H1 (cell line): ENCODE data around the gene C10orf95. TPM values are rescaled to one million over a fixed set of nuclear protein-coding genes. Genes with fewer than 3 reads are reported as not detected.

ENCODE experiments used
- CTCF ChIA-PET: fragments of 300-600 bp; sonication (Branson Sonifier 250); formaldehyde crosslinking; loops from one replicate; lab custom pipeline; 2021; ENCODE audit not compliant: partially characterized antibody; lab: Charles Lee
- POLR2A ChIA-PET: fragments of 300-600 bp; sonication (Branson Sonifier 250); formaldehyde crosslinking; loops from one replicate; lab custom pipeline; 2021; ENCODE audit warnings: inconsistent platforms; ENCODE audit not compliant: partially characterized antibody; lab: Charles Lee
- DNase-seq, 2 experiments: peaks; one replicate each; pipeline versions ENCODE4 v3.0.0 to v3.0.0-alpha.2; 2010 to 2022; ENCODE audit warnings: low spot score in 2 of 2, low read depth in 1 of 2, mixed read lengths in 1 of 2
- FAIRE-seq: peaks from 2 replicates; lab custom pipeline; 2011; peaks lifted over from hg19 to GRCh38; lab: Jason Lieb, UNC
- H2AFZ ChIP-seq: 2 replicates; pipeline ENCODE4 v1.8.1; 2012; ENCODE audit warnings: low read length, inconsistent platforms
- H2AK5ac ChIP-seq: 2 replicates; pipeline ENCODE4 v1.6.1; 2013; ENCODE audit warnings: low read depth, low read length
- H2BK120ac ChIP-seq: replicated peaks from 2 replicates; pipeline ENCODE3; 2013; ENCODE audit warnings: low read depth, low read length, inconsistent platforms
- H2BK12ac ChIP-seq: 2 replicates; pipeline ENCODE4 v1.6.1; 2013; ENCODE audit warnings: low read depth, low read length
- H2BK15ac ChIP-seq: 2 replicates; pipeline ENCODE4 v1.6.1; 2013; ENCODE audit warnings: low read length
- H2BK20ac ChIP-seq: 2 replicates; pipeline ENCODE4 v1.6.1; 2013; ENCODE audit warnings: low read length
- H2BK5ac ChIP-seq: 2 replicates; pipeline ENCODE4 v1.6.1; 2013; ENCODE audit warnings: low read depth, low read length
- H3K14ac ChIP-seq: 2 replicates; pipeline ENCODE4 v1.6.1; 2013; ENCODE audit warnings: inconsistent platforms; ENCODE audit not compliant: insufficient read length
- H3K18ac ChIP-seq: 2 replicates; pipeline ENCODE4 v1.6.1; 2013; ENCODE audit warnings: low read length; ENCODE audit errors: extremely low read depth
- H3K23ac ChIP-seq: 2 replicates; pipeline ENCODE4 v1.6.1; 2013; ENCODE audit warnings: inconsistent platforms; ENCODE audit not compliant: insufficient read length
- H3K23me2 ChIP-seq: 2 replicates; pipeline ENCODE4 v1.6.1; 2013; ENCODE audit warnings: low read depth, low read length
- H3K27ac ChIP-seq: 2 replicates; pipeline ENCODE4 v1.6.1; 2011; ENCODE audit warnings: low read depth, low read length, inconsistent platforms
- H3K27me3 ChIP-seq, 4 experiments: replicated peaks in 1 of 4; 1 replicate in 1 of 4; 2 replicates in 3 of 4; pipeline versions ENCODE4 v1.6.1 to v1.8.1; 2011 to 2013; ENCODE audit warnings: low read length in 3 of 4, mild to moderate bottlenecking in 3 of 4, inconsistent platforms in 2 of 4, mixed read lengths in 2 of 4, moderate library complexity in 1 of 4; ENCODE audit not compliant: control insufficient read depth in 3 of 4, insufficient read depth in 3 of 4; ENCODE audit errors: extremely low read depth in 1 of 4
- H3K36me3 ChIP-seq, 4 experiments: 2 replicates each; pipeline versions ENCODE4 v1.6.1 to v1.8.1; 2011 to 2013; ENCODE audit warnings: mild to moderate bottlenecking in 4 of 4, low read length in 3 of 4, moderate library complexity in 2 of 4, control low read depth in 1 of 4, inconsistent platforms in 1 of 4; ENCODE audit not compliant: insufficient read depth in 4 of 4, control insufficient read depth in 2 of 4
- H3K4ac ChIP-seq: replicated peaks from 2 replicates; pipeline ENCODE3; 2013; ENCODE audit warnings: low read length, low read depth, mixed read lengths, inconsistent platforms; ENCODE audit not compliant: insufficient read length
- H3K4me1 ChIP-seq, 4 experiments: replicated peaks in 1 of 4; 1 replicate in 1 of 4; 2 replicates in 3 of 4; pipeline versions ENCODE4 v1.6.1 to v1.8.1; 2011 to 2013; ENCODE audit warnings: low read length in 3 of 4, inconsistent platforms in 2 of 4, mixed read lengths in 1 of 4; ENCODE audit not compliant: insufficient read depth in 4 of 4, control insufficient read depth in 3 of 4
- H3K4me2 ChIP-seq, 2 experiments: 2 replicates each; pipeline versions ENCODE4 v1.6.1 to v1.8.1; 2011 to 2013; ENCODE audit warnings: low read depth in 2 of 2, low read length in 2 of 2, control low read depth in 1 of 2, inconsistent platforms in 1 of 2, mild to moderate bottlenecking in 1 of 2; ENCODE audit not compliant: insufficient read depth in 1 of 2
- H3K4me3 ChIP-seq, 4 experiments: fragments of 200-600, 300-600 bp in 1 of 4; sonication (generic), shearing (Covaris generic), sonication (Bioruptor Twin) in 1 of 4; 2 replicates each; pipeline versions ENCODE4 v1.5.1 to v1.8.1; 2011 to 2016; ENCODE audit warnings: low read length in 4 of 4, low read depth in 3 of 4, control low read depth in 2 of 4, inconsistent platforms in 2 of 4, mild to moderate bottlenecking in 2 of 4, mixed read lengths in 1 of 4, moderate library complexity in 1 of 4; ENCODE audit not compliant: insufficient read depth in 2 of 4; ENCODE audit errors: extremely low read depth in 1 of 4
- H3K56ac ChIP-seq: replicated peaks from 2 replicates; pipeline ENCODE3; 2013; ENCODE audit warnings: low read depth, mild to moderate bottlenecking, mixed read lengths, low read length, inconsistent platforms; ENCODE audit not compliant: insufficient read length
- H3K79me1 ChIP-seq: 2 replicates; pipeline ENCODE4 v1.6.1; 2013; ENCODE audit warnings: low read depth, low read length, control low read depth
- H3K79me2 ChIP-seq, 2 experiments: 2 replicates each; pipeline versions ENCODE4 v1.6.1 to v1.8.1; 2012 to 2013; ENCODE audit warnings: low read length in 2 of 2, mild to moderate bottlenecking in 2 of 2, inconsistent platforms in 1 of 2; ENCODE audit not compliant: insufficient read depth in 2 of 2, control insufficient read depth in 1 of 2
- H3K9ac ChIP-seq, 4 experiments: replicated peaks in 1 of 4; 1 replicate in 1 of 4; 2 replicates in 3 of 4; pipeline versions ENCODE4 v1.6.1 to v1.8.1; 2011 to 2013; ENCODE audit warnings: low read depth in 3 of 4, low read length in 3 of 4, control low read depth in 2 of 4, mild to moderate bottlenecking in 2 of 4, moderate library complexity in 2 of 4, inconsistent platforms in 1 of 4; ENCODE audit errors: extremely low read depth in 1 of 4
- H3K9me3 ChIP-seq, 2 experiments: 2 replicates each; pipeline versions ENCODE4 v1.6.1 to v1.8.1; 2012 to 2013; ENCODE audit warnings: mild to moderate bottlenecking in 2 of 2, moderate library complexity in 2 of 2, control low read depth in 1 of 2, inconsistent platforms in 1 of 2, low read depth in 1 of 2, low read length in 1 of 2, mixed read lengths in 1 of 2; ENCODE audit not compliant: insufficient read depth in 2 of 2
- H4K20me1 ChIP-seq, 2 experiments: replicated peaks in 1 of 2; 2 replicates each; pipeline versions ENCODE3 to v1.8.1; 2011 to 2013; ENCODE audit warnings: inconsistent platforms in 2 of 2, low read length in 2 of 2, mild to moderate bottlenecking in 1 of 2; ENCODE audit not compliant: insufficient read depth in 2 of 2, control insufficient read depth in 1 of 2
- H4K5ac ChIP-seq: 2 replicates; pipeline ENCODE4 v1.6.1; 2013; ENCODE audit warnings: low read length, low read depth, mixed read lengths, inconsistent platforms; ENCODE audit not compliant: insufficient read length
- H4K8ac ChIP-seq: 2 replicates; pipeline ENCODE4 v1.8.0; 2013; ENCODE audit warnings: mild to moderate bottlenecking, moderate library complexity, low read length, inconsistent platforms; ENCODE audit not compliant: insufficient read depth; ENCODE audit errors: extremely low read depth
- H4K91ac ChIP-seq: replicated peaks from 2 replicates; pipeline ENCODE3; 2013; ENCODE audit warnings: low read length, mixed read lengths, inconsistent platforms; ENCODE audit not compliant: insufficient read length
- CHD1 ChIP-seq: IDR thresholded peaks from 2 replicates; pipeline ENCODE4 v1.6.1; 2012; ENCODE audit warnings: low read depth, low read length, improper control_type of control experiment
- HDAC6 ChIP-seq: IDR thresholded peaks from one replicate; pipeline ENCODE4 v1.7.1; 2012; ENCODE audit warnings: low read depth, mild to moderate bottlenecking, inconsistent platforms, low read length, moderate library complexity
- MAX ChIP-seq: IDR thresholded peaks from 2 replicates; pipeline ENCODE4 v1.6.1; 2012; ENCODE audit warnings: inconsistent platforms
- WGBS, 2 experiments: shearing (Covaris generic) in 1 of 2; methylation state at CpG; one replicate each; pipeline versions ENCODE4 v1.1.6 to v1.1.7; 2013 to 2015; ENCODE audit warnings: low lambda C conversion rate in 2 of 2, mixed read lengths in 2 of 2, inconsistent platforms in 1 of 2, low coverage in 1 of 2, missing lambda C conversion rate in 1 of 2; ENCODE audit not compliant: insufficient replicate concordance in 2 of 2, insufficient coverage in 1 of 2, insufficient read length in 1 of 2; ENCODE audit errors: extremely low coverage in 1 of 2, missing lambda C conversion rate in 1 of 2; 5-methylcytosine and 5-hydroxymethylcytosine counted together
- polyA plus RNA-seq, 7 experiments: library from polyadenylated mRNA; depleted of rRNA in 3 of 7; stranded (reverse) in 5 of 7; unstranded in 2 of 7; fragments of >200 nt in 5 of 7; fragments of 200-250 nt in 2 of 7; gene quantifications; 1 replicate in 5 of 7; 2 replicates in 1 of 7; 4 replicates in 1 of 7; pipeline versions ENCODE4 v1.2.1 to v1.2.3, GENCODE V29; 2011 to 2013; ENCODE audit warnings: missing spikeins in 2 of 7, mixed read lengths in 2 of 7
- total RNA-seq: library from RNA; stranded (reverse); fragmentation: NEBNext Ultra II Directional; extraction: Animal tissue kit (Norgen Biotek cat#: 25700); gene quantifications from 2 replicates; pipeline ENCODE4 v1.2.1, GENCODE V29; 2021

The C10orf95 gene
- total and polyA plus RNA-seq, 2 of the 8 experiments (the other 6 are each of a cell fraction or from before 2014, with no cell fraction given): 0.34 to 0.48 TPM

DNA sequence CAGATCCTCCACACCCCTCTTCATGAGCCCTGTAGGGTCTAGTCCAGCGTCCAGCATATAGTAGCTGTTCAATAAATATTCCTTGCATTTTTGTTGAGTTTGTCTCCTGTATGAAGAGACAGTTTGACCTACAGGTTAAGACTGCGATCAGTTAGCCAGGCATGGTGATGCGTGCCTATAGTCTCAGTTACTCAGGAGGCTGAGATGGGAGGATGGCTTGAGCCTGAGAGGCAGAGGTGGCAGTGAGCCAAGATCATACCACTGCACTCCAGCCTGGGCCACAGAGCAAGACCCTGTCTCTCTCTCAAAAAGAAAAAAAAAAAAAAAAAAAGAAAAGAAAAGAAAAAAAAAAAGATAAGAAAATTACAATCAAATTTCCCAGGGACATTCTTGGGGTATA, 13.8 kb downstream of the C10orf95 start:
- TF ChIP-seq HDAC6 (no peak), MAX (no peak), CHD1 (no peak)
- FAIRE-seq (no peak), DNase-seq (no peak)
- Histone ChIP-seq H3K36me3 (no peaks in the 10 kb centered on the region), H2BK5ac (no peak overlapping the region), H2BK12ac (no peak overlapping the region), H4K8ac (no peak overlapping the region), H3K27me3 (peaks cover 13 to 37% (median 34%) of the 10 kb centered on the region in 4 experiments), H2BK120ac (no peak overlapping the region), H3K79me1 (no peaks in the 10 kb centered on the region), H3K18ac (no peak overlapping the region), H4K91ac (no peak overlapping the region), H3K79me2 (no peaks in the 10 kb centered on the region), H4K20me1 (no peaks in the 10 kb centered on the region), H2BK15ac (no peak overlapping the region), H3K9me3 (no peaks in the 10 kb centered on the region), H2AFZ (no peak overlapping the region), H3K23ac (no peak overlapping the region), H2BK20ac (no peak overlapping the region), H3K56ac (no peak overlapping the region), H3K4me1 (peaks cover 0 to 12% (median 8%) of the 10 kb centered on the region in 4 experiments; a peak in 6 of 7 replicates), H3K4me2 (no peak overlapping the region), H3K27ac (no peak overlapping the region), H3K14ac (no peak overlapping the region), H3K4me3 (no peak overlapping the region), H3K4ac (no peak overlapping the region), H3K23me2 (no peaks in the 10 kb centered on the region), H3K9ac (no peak overlapping the region), H4K5ac (no peak overlapping the region), H2AK5ac (no peak overlapping the region)
- CTCF ChIA-PET: interaction anchor here (1.1 to 7.5 kb wide), 4 partner anchors 13 to 62 kb away, joined by 3 to 40 read pairs (median 16); partner anchors contain the start of gene C10orf95
- POLR2A ChIA-PET: interaction anchor here (2.9 to 9.0 kb wide), 2 partner anchors 14 to 16 kb away, joined by 23 to 75 read pairs; partner anchors contain the start of genes C10orf95 and FBXL15
- 87% methylated on average over 3 of the region's 3 CpGs; no CpG with 5 or more reads in 1 of the 2 experiments for WGBS, 2 experiments
